ENCODE data around the gene DAZAP2.
"Not testable (repeated sequence)": the region's sequence is repeated elsewhere in the genome, so short reads cannot be mapped to it uniquely, and the experiment has no call there.

The DAZAP2 gene

DNA sequence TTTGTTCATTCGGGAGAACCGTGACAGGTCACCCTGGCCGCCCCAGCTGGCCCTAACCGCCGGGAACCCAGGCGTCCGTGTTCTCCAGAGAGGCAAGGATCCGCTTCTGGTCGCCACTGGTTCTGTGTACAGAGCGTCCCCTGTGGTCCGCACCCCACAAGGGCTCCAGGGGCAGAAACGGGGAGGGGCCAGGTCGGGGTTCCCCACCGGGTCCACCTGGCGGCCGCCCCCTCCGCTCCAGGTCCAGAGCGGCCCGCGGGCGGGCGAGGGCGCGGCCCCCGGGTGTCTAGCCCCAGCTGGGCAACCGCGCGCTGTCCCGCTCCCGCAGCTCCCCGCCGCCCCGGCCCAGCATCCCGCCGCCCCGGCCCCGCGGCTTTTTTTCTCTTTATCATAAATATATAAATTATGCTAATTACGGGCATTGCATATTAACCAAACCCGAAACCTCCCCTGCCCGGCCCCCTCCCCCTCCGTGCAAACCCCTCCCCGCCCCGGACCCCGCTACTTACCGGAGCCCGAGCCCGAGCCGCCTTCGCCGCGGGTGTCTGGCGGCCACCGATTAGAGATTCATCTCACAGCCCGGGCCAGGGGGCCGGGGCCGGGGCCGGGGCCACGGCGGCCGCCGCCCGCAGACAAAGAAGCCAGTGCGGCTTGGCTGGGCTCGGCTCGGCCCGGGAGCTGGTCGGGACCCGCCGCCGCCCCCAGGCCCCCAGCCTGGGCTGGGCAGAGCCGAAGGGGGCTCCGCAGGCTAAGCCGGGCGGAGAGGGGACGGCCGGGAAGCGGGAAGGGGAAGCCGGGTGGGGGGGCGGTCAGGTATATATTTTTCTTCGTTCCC is 21.3 kb upstream of the DAZAP2 start:
- DNase-seq (ENCODE audit: low spot score) = peak; percentile 56

DNA sequence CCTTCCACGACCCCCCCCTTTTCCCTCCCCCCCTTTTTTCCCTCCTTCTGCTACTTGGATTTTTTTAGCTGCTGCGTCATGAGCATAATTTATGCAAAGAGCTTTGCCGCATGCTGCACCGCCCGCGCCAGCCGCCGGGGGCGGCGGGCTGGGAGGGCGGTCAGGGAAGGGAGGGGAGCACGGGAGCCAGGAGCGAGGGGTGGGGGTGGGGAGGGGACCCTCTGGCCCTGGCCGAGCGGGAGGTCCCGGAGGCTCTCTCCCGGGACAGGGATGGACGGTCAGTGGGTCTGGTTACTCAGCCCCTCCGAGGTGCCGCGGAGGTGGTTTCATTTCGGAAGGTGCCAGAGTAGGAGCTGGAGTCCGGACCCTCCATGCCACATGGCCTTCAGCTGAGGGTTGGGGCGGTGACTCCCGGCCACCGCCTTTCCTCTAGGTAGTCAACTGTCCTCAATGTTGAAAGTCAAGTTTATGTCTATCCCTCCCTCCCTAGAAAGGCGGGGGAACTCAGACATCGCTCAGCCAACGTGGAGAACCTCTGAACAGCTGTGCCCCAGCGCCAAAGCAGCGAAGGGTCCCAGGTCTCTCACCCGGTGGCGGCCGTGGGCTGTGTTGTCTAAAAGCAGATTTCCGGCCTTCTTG is 20.5 kb upstream of the DAZAP2 start, which contains the start of gene POU6F1:
Gene POU6F1, minus strand, starts transcription at position 95 of the 639 bp plus-strand sequence. CDS start 11,226 bp downstream, outside the sequence.
- DNase-seq (ENCODE audit: low spot score) = peak; percentile 83

DNA sequence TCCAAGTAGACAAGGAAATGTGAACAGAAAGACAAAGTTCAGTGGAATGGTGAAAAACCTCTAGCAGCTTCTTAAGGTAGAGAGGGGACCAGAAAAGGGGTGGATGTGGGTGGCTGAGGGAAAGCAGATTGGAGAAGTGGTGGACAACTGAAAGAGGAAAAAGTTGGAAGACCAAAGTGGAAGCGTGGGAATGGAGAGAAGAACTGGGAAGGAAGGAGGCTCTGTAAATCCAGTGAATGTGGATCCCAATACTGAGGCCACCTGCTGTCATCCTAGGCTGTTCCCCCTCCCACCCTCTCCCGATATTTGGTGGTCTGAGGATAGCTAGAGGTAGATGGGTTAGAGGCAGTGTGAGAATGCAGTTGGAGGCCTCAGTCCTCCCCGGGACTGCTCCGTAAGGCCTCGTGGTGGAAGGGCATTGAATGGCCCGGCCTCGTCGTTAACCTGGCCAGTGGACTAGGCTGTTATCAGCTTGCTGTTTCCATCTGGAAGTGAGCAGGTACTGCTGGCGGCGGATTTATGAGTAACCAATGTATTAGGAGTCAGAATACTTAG is 19.9 kb upstream of the DAZAP2 start:
- DNase-seq (ENCODE audit: low spot score) = peak; percentile 33

DNA sequence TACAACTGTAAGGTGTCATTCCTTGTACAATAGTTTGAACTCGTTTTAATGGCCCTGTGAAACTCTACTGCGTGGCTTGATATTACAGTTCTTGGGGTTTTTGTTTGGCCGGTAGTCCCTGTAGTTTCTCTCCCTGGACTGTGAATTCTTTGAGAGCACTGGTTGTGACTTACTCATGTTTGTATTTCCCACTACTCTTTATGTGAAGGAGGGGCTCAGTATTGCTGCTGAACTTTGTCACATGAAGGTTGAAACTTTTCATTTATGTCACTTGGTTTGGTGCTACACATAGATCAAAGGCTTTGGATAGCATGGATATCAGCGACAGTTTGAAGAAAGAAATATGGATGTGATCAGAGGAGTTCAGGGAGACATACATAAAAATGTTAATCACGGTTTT is 19.3 kb upstream of the DAZAP2 start:
- no peak for DNase-seq (ENCODE audit: low spot score)

DNA sequence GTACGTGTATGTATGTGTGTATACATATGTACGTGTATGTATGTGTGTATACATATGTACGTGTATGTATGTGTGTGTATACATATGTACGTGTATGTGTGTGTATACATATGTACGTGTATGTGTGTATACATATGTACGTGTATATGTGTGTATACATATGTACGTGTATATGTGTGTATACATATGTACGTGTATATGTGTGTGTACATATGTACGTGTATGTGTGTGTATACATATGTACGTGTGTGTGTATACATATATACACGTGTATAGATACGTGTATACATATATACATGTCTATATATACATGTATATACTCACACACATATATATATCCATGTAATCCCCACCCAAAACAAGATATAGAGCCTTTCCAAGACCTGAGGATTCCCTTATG is 18.8 kb upstream of the DAZAP2 start:
- DNase-seq (ENCODE audit: low spot score) = not testable (repeated sequence)

DNA sequence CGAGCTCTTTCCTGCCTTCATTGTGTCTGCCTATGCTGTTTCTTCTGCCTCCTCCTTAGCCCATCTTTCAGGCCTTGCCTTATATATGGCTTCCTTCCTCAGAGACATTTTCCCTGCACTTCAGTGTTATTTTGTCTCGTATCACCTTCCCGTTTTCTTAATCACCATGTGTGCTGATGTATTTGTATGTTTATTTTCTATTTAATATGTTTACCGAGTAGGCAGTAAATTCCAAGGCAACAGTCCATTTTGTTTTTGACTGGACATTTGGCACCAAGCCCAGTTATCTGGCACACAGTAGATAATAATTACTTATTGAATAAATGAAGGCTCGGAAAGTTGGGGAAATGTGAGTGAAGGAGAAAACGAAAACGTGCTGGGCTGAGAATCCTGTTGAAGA is 16.2 kb upstream of the DAZAP2 start:
- DNase-seq (ENCODE audit: low spot score) = no peak

DNA sequence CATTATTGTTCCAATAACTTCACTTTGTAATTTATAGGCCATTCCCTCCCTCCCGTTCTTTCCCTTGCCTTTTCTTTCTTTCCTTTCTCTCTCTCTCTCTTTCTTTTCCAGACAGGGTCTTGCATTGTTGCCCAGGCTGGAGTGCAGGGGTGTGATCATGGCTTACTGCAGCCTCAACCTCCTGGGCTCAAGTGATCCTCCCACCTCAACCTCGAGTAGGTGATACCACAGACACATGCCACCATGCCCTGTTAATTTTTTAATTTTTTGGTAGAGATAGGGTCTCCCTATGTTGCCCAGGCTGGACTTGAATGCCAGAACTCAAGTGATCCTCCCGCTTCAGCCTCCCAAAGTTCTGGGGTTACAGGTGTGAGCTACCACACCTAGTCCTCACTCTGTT is 14.0 kb upstream of the DAZAP2 start:
- no peak for DNase-seq (ENCODE audit: low spot score)

DNA sequence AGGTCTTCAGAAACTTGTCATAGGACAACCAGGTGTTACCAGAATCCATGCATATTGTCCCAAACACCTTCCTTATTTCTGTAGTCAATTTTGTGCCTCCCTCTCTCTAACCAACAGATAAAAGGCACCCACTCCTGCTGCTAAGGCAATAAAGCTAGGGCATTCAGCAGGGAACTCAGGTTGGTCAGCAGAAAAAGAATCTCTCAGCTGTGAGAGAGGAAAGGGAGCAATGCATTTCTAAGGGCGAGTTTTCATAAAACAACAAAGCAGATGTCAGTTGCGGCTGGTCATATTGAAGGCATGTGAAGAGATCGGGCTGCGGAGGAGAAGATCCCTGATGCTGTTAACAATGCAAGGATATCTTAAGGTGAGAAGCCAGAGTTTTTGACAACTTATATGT is 13.4 kb upstream of the DAZAP2 start:
- DNase-seq (ENCODE audit: low spot score) = no peak

DNA sequence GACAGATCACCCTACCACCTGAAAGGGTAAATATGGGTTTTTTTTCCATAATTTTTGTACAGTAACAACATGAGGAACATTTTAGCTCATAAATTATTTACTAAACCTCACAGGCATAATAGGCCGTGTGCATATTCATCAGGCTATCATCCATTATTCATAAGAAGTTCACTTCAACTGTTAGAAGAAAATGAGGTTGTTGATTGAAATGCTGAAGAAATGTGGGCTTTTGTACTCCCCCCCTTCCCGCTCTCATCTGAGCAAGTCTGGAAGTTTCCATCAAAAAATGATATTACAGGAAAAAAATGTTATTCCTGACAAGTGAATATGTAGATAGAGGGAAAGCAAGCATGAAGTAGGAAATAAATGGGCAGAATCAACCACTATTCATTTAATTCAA is 12.9 kb upstream of the DAZAP2 start:
- DNase-seq (ENCODE audit: low spot score) = no peak

DNA sequence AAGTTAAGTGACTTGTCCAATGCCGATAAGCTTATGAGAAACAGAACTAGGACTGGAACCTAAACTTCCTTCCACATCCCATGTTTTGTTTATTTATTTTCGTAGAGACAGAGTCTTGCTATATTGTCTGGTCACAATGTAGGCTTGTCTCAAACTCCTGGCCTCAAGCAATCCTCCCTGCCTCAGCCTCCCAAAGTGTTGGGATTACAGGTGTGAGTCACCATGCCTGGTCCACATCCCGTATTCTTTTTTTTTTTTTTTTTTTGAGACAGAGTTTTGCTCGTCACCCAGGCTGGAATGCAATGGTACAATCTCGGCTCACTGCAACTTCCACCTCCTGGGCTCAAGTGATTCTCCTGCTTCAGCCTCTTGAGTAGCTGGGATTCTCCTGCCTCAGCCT is 11.5 kb upstream of the DAZAP2 start:
- DNase-seq (ENCODE audit: low spot score) = not testable (repeated sequence)

DNA sequence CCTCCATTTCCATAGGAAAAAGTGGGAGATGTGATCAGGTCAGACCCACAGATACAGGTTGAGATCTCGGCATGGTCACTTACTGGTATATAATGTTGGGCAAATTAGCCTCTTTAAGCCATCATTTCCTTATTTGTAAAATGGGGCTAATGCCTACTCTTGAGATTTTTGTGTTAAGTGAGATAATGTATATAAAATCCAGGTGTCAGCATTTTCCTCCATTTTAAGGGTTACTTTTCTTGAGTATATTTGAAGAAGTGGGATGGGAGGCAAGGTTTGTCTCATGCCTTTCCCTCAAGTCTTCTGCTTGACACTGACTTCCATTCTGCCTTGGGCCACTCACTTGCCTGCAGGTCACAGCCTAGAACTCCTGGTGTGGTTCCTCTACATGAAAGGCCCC is 10.7 kb upstream of the DAZAP2 start:
- no peak for DNase-seq (ENCODE audit: low spot score)

DNA sequence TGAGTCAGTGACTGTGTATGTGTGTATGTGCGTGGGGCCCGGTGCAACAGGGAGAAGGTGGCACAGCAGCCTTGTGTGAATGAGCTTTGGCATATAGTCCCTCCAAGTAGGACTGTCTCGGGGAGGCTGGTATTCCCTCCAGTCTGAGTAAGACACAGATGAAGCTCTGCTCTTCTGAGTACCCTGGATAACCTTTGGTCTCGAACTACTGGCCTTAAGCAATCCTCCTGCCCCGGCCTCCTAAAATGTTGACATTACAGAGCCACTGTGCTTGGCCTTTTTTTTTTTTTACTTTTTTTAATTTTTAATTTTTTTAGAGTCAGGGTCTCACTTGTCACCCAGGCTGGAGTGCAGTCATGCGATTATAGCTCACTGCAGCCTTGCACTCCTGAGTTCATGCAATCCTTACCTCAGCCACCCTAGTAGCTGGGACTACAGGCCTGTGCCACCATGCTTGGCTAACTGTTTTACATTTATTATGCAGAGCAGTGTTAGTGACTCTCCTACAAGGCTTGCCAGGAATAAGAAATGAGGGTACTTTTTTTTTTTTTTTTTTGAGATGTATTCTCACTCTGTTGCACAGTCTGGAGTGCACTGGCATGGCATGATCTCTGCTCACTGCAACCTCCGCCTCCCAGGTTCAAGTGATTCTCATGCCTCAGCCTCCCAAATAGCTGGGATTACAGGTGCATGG is 9.4 kb upstream of the DAZAP2 start:
- no peak for DNase-seq (ENCODE audit: low spot score)

DNA sequence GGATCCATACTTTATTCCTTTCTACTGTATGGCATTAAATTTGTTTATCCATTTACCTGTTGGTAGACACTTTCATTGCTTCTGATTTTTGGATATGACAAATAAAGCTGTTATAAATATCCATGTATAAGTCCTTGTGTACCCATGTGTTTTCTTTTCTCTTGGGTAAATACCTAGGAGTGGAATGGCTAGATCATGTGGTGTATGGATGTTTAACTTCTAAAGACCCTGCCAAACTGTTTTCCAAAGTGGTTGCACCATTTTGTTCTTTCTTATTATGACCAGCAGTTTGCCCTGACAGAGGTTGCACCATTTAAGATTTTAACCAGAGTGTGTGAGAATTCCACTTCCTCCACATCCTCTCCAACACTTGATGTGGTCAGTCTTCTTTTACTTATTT is 6.0 kb upstream of the DAZAP2 start:
- DNase-seq (ENCODE audit: low spot score) = no peak

DNA sequence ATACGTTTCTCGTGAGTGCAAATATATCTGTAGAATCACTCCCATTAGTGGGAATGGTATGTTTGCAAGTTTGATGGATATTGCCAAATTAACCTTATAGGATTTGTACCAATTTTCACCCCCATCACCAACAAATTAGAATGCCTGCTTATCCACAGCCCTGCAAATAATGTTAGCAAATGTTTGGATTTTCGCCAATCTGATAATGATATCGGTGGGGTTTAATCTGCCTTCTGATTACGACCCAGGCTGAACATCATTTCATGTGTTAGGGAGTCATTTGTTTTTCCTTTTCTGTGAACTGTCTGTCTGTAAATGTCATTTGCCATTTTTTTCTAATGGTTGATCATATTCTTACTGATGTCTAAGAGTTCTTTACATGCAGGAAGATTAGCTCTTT is 4.1 kb upstream of the DAZAP2 start:
- no peak for DNase-seq (ENCODE audit: low spot score)

DNA sequence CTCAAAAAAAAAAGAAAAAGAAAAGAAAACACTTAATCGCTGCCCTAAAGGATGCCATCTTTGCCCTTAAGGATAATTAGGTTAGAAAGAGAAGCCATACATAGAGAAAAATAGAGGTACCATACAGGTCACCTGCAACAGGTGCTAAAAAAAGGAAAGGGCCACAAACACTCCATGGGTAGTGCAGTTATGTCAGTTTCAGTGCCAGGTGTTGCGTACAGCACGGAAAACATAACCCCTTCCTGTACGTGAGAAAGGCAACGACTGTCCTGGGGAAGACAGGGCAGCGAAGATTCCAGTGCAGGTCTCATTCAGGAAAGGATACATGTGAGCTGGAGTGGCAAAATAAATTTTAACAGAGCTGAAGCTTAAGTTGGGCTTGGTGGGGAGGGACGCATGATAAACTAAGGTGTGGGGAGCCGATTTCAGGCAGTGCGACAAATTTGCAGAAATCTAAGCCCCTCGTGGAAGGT is 553 bp upstream of the DAZAP2 start:
- no peak for DNase-seq (ENCODE audit: low spot score)

DNA sequence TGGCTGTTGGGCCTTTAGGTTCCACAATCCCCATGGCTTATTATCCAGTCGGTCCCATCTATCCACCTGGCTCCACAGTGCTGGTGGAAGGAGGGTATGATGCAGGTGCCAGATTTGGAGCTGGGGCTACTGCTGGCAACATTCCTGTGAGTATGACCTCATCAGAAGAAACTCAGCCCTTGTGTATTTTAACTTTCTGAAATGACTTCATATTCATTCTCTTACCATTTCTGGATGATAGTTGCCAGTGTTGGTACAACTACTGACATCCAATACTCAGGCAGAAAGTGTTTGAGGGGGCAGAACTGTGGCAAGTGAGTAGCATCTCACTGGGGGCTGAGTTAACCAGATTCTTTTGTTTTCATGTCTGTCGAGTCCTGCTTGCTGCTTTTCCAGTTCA is 2.3 kb downstream of the DAZAP2 start:
- DNase-seq (ENCODE audit: low spot score) = no peak

DNA sequence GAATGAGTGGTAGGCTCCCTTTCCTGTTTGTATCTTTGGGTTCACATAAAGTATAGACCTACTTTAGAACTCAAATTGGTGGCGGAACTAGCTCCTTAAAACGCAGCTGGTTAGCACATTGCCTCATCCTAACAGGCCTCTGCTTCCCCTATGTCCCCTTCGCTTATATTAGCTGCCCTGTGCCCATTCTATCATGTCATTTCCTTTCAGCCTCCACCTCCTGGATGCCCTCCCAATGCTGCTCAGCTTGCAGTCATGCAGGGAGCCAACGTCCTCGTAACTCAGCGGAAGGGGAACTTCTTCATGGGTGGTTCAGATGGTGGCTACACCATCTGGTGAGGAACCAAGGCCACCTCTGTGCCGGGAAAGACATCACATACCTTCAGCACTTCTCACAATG is 3.5 kb downstream of the DAZAP2 start:
- DNase-seq (ENCODE audit: low spot score) = no peak

DNA sequence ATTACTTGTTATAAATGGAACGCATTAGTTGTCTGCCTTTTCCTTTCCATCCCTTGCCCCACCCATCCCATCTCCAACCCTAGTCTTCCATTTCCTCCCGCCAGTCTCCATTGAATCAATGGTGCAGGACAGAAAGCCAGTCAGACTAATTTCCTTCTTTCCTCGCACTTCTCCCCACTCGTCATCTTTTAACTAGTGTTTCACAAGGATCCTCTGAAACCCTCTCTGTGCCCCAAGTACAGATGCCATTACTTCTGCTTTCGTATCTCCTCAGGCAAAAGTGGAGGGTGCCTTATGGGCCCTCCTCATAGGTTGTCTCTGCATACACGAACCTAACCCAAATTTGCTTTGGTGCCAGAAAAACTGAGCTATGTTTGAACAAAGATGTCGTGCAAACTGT is 4.2 kb downstream of the DAZAP2 start:
- DNase-seq (ENCODE audit: low spot score) = no peak

DNA sequence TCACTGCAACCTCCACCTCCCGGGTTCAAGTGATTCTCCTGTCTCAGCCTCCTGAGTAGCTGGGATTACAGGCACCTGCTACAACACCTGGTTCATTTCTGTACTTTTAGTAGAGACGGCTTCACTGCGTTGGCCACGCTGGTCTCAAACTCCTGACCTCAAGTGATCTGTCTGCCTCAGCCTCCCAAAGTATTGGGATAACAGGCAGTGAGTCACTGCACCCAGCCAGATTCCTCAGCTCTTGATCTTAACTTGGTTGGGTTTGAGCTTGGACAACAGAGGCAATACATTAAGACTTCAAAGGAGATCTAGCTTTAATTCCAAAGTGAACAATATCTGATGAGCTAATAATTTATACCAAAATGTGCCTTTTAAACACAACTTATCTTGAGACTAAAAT is 5.6 kb downstream of the DAZAP2 start:
- DNase-seq (ENCODE audit: low spot score) = no peak

DNA sequence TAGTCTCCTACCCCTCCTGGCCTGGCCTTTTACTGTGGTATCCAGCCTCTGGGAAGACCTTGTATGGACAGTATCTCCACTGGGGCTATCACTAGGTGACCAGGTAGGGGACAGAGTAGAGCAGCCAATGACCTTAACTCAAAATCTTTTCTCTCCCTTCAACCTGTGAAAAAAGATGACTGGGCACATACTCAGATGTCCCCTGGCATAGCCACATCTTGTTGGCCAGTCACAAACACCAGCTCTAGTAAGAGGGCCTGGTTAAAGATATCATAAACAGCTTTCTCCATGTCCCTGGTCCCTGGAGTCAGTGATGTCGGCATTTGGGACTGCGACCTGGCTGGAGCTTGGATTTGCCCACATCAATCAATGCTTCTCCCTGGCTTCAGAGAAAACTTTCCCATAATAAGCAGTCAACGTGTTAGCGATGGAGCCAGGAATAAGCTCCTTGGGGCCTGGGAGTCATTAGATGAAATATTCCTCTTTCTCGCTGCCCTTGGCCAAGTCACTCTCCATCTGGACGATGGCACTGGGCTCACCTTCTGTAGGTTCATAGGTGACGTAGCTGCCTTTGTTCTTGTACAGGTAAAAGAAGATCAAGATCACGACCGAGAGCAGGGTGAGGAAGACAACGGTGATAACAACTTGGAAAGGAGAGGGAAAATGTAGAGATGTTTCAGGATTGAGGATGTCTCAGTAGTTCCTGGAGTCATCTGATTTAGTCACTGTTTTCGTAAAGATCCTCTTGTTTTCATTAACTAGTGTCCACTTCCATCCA is 7.0 kb downstream of the DAZAP2 start:
- DNase-seq (ENCODE audit: low spot score) = no peak

DNA sequence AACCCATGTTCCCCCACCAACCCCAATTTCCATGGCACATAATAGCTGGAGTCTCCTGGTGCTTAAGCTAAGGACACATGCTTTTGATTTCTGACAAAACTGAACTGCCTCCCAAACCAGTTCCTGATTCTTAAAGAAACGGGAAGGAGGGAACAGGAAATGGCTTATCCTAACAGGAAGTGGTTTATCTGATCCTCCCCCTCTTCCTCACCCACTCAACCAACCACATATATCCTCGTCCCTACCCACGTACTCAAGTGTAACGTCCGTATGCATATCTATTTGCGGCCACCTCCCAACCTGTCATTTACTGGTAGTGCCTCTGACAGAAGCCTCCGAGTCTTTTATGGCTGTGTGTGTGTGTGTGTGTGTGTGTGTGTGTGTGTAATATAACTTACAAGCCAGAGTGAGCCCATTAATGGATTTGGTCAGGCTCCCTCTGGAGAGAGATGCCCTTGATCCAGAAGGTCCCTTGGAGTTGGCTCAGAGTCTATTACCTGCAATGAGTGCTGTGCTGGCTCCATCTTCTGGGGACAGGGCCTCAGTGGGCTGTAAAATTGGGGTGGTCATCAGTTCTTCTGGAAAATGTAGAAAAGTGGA is 7.7 kb downstream of the DAZAP2 start:
- DNase-seq (ENCODE audit: low spot score) = peak; percentile 30
